CD4-positive, alpha-beta T cell treated with Interferon gamma for 1 hour (primary cell): ENCODE results near the gene TMEM132D.
"Not testable (repeated sequence)": the region's sequence is repeated elsewhere in the genome, so short reads cannot be mapped to it uniquely, and the experiment has no call there.

ENCODE experiments used
- DNase-seq: peaks from one replicate; pipeline ENCODE4 v3.0.0-alpha.2; 2020

TMEM132D gene

GRCh38 chr12:129570796-129571400 lies 332.9 kb downstream of the TMEM132D start:
- no peak for DNase-seq

- DNase-seq = no peak
Measured at GRCh38 chr12:129566800-129567199, 337.0 kb downstream of the TMEM132D start.

DNA sequence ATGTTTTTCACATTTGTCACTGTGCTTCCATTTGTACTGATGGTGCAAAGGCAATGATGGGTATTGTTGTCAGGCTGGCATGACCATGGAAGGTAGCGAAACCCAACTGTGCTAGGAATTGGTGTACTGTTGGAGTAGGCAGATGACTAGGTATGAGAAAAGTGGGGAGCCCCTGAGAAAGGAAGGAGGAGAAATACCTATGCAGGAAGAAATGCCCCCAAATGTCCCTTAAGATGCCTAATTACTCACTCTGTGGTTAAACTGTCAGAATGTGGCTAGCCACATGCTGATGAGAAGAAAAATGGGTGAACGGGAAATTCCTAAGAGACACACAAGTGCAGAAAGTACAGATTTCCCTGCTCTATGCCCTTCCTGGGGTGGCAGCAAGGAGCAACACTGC lies 339.1 kb downstream of the TMEM132D start:
- DNase-seq = no peak

DNA sequence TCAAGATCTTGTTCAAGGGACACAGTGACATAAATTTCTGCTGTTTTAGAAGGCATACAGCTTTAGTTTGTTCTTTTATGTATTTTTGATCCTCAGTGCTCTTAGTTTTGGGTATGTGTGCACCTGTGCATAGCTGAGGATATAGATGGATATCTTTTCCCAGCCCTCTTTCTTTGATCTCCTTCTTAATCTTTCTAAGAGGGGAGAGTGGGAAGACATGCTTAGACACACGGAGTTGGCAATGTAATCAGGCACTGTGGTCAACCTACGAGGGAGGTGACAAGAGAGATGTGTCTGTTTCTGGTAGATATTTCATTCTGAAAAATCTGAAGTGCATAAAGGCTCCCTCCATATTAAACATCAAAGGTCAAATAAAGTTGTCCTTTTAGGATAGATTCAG lies 340.6 kb downstream of the TMEM132D start:
- DNase-seq = no peak

DNA sequence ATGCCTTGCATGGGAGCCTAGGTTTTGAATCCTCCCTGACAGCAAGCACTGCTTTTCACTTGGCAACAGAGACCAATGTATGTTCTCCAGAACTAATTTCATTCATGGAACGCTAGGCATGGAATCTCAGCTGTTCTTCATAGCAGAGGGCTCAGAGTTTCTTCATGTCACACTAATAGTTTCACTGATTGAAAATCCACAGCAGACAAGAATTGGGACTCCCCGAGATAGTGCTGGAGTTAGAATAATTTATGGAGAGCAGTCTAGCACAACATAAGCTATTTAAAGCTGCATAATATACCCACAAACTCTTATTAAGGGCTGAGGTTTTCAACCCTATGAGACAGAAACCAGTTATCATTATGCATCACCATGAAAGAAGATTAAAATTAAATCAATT lies 342.5 kb downstream of the TMEM132D start:
- no peak for DNase-seq

DNA sequence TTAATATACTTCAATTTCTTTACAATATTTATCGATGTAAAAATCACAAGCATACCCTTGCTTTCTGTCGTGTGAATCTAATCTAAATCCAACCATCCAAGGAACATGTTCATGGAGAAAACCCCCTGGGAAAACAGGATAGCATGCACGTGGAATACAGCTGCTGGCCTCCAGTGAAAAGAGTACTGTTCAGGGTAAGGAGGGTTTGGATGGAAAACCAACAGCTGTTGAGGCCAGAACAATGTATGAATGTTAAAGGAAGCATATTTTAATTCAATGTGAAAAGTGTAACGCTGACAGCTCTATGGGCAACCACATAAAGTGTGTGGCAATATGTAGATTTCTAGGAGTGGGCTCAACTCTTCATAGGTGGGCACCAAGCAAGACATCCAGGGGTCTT lies 344.0 kb downstream of the TMEM132D start:
- DNase-seq = no peak

GRCh38 chr12:129558036-129558435 lies 345.8 kb downstream of the TMEM132D start:
- no peak for DNase-seq

GRCh38 chr12:129556082-129556481 lies 347.7 kb downstream of the TMEM132D start:
- DNase-seq = no peak

GRCh38 chr12:129552996-129553750 lies 350.7 kb downstream of the TMEM132D start:
- no peak for DNase-seq

GRCh38 chr12:129551441-129551840 lies 352.4 kb downstream of the TMEM132D start:
- DNase-seq = no peak

- DNase-seq = no peak
Measured at GRCh38 chr12:129550353-129550752, 353.5 kb downstream of the TMEM132D start.

DNA sequence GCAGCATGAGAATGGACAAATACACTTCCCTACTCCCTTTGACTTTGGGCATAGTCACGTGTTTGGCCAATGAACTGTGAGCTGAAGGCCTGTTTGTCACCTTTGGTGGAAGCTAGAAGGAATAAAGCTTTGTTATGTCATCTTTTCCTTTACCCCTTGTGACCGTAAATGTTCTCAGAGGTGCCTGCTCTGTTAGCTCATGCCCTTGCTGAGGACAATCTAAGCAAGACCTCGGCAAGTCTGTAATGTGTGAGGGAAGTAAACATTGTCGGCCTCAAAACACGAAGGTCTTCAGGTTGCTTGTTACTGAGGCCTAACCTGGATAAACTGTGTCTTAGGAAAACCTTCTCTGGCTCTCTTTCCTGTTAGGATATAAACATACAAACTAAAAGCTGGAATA lies 354.2 kb downstream of the TMEM132D start:
- DNase-seq = no peak

- DNase-seq = not testable (repeated sequence)
Measured at GRCh38 chr12:129549020-129549419, 354.8 kb downstream of the TMEM132D start.

DNA sequence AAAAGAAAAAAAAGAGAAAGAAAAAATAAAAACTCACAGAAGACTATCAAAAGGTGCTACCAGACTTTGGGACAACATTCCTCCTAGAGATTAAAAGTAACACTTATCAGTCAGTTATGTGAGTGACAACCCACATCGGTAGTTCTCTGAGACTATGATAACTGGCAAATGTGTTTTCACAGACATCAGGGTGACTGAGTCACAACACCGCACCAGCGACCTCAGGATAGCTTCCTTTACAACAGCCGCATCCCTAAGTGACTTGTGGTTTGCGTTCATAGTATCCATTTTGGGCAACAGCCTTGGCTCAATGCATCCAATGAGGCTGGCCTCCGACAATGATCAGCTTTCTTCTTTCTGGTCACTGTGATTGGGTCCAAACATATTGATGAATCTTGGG lies 359.1 kb downstream of the TMEM132D start:
- no peak for DNase-seq

DNA sequence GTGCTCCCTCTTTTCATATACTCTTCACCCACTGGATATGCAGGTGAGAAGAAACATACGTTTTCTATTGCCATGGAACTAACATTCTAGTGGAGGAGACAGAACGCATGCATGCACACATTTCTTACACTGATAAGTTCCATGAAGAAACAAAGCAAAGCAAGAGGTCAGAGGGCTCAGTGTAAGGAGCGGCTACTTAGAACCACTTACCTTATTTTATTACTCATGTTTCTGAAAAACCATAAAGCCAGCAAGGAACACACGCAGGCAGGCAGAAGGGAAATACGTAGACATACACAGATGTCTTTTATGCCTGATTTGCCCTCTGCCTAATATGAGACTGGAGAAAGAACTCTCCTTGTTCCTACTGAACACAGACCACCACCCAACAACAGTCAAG lies 362.9 kb downstream of the TMEM132D start:
- no peak for DNase-seq

DNA sequence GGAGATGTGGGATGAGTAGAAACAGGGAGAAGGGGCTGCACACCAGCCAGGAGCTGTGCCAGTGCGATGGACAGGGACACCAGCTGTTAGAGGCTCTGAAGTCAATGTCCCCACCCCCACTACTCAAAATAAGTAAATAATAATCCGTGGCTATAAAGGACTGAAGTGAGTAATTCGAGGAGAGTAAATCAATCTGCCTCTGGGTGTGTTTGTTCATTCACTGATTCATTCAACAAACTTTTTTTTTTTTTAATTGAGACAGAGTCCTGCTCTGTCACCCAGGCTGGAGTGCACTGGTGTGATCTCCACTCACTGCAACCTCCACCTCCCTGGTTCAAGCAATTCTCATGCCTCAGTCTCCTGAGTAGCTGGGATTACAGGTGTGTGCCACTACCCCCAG lies 363.6 kb downstream of the TMEM132D start:
- no peak for DNase-seq

- not testable (repeated sequence) for DNase-seq
Measured at GRCh38 chr12:129538724-129539335, 365.0 kb downstream of the TMEM132D start.

- no peak for DNase-seq
Measured at GRCh38 chr12:129538137-129538536, 365.7 kb downstream of the TMEM132D start.

DNA sequence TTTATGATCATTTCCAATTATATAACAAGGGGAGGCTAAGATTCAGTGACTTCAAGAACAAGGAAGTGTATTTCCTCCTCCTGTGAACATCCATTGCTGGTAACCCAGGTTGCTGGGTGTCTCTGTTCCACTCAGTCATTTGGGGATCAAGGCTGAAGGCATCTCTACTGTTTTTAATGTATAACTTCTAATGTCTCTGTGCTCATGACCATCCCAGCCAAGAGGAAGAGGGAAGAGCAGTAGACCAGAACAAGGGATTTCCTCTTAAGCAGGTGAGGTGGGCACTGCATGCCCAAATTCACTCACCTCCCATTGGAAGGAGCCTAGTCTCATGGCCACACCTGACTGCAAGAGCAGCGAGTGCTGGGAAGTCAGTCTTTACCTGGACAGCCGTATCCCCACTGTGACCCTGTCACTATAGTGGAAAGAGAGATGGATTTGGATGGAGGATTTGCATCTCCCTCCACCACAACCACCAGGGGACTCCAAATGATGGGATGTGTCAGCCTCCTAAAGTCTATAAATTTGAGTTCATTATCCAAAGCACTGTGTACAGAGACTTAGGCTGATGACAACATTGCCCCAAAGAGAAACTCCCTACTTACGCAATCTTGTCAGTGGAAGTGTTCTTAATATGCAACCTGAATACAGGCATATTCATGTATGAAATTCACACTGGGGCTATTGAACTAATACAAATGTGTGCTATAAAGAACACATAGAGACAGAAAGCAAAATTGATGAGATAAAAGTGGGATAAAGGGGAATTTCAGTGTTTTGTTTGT lies 368.7 kb downstream of the TMEM132D start:
- DNase-seq = no peak

DNA sequence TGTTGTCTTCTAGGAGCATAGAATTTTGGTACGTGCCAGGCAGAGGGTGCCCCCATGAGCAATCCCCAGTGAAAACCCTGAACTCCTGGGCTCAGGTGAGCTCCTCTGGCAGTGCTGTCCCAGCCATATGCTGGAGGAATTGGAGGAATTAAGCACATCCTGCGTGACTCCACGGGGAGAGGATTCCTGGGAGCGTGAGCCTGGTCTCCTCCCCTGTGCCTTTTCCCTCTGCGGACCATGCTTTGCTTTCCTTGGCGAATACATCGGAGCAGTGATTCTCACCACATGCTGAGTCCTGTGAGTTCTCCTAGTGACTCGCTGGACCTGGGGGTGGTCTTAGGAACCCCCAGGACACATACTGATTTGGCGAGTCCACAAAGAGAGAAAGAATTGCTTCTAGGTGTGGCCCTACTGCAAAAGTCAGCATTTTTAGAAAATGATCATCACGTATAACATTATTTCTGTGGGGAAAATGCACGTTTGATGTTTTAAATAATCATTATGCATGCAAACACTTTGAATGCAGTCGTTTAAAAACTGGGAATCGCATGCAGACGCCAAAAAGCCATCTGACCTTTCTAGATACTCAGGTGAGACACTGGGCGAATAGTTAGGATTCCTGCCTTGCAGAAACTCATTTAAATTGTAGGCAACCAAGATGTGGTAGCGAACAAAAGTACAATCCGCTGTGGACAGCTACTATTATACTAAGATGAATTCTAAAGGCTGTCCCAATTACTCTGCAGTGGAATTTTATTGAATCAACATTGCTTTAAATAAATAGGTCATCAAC lies 370.9 kb downstream of the TMEM132D start:
- no peak for DNase-seq

GRCh38 chr12:129532082-129532481 lies 371.7 kb downstream of the TMEM132D start:
- no peak for DNase-seq

DNA sequence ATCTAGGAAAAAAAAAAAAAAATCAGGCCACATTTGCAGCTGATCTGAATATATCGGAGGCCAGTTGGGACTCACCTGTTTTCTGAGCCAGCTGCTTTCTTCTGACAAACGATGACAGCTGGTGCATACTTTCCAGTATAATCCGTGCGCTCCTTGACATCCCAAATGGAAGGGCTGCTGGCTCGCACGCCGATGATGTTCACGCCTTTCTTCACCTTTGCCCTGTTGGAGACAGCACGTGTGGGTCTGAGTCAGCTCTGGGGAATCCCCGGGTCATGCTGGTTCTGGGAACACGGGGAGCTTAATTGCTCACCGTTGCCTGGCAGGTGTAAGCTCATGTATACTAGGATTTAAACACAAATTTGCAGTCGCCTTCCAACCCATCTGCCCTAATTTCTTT lies 372.8 kb downstream of the TMEM132D start:
- no peak for DNase-seq

DNA sequence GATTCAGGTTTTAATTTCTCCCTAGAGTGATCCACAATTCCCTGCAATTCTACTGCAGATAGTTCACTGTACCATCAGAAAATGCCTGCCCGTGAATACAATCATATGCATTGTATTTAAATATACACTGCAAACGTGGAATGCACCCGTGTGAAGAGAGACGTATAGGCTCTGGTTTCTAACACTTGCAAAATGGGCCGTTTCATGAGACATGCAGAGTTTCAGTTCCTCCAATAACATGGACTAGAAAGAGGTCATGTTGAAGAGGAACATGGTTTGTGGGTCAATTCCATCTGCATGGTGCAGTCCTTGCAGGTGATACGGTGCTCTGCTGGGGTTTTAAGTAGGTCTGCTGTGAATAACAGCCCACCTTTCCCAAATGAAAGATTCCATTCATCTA lies 373.3 kb downstream of the TMEM132D start:
- no peak for DNase-seq
